GM19351 (cell line): ENCODE results near the gene STAT6.
"Not testable (repeated sequence)": the region's sequence is repeated elsewhere in the genome, so short reads cannot be mapped to it uniquely, and the experiment has no call there.

ENCODE experiments used
- ATAC-seq: cut with Tn5 transposase; IDR thresholded peaks from one replicate; pipeline ENCODE4 v1.9.1; 2021; ENCODE audit warnings: mild to moderate bottlenecking, moderate library complexity; ENCODE audit not compliant: unreplicated experiment

STAT6 gene

GRCh38 chr12:57089271-57090245 lies 21.6 kb downstream of the STAT6 start:
- no peak for ATAC-seq

DNA sequence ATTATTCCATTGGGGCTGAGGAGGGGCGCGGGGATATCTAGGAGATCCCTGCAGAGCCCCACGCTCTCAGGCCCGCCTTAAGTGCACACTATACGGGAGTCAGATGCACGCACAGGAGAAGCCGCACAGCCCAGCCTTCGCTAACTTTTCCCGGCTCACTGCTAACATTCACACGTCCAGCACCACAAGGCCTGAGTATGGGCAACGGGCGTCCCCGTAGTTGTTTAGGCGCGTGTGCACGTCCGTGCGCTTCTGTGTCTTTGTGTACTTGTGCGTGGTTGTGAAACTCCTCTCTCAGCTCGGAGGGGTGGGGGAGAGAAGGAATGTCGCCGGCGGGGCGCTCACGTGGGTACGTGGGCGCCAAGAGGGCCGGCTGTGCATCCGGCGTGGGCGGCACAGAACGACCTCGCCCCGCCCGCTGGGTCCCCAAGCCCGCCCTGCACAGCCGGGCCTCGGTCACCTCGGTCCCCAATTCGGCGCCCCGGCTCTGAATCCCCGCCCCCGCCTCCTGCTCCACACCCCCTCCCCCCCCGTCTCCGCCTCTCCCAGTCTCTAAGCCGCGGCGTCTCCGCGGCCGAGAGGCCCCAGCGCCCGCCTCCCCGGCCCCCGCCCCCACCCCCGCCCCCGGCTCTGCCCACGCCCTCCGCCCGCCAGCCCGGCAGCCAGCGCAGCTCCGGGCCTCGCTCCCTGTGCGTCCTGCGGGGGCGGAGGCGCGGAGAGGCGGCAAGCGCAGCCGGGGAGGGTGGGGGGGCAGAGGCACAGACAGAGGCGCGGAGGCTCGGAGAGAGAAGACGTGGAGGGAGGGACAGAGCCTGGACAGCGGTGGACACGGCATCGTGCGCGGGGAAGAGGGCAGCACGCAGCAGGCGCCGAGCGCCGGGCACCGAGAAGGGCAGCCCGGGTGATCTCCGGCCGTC lies 22.6 kb downstream of the STAT6 start, which contains the start of gene NAB2:
Gene NAB2 (plus strand): TSS at position 761 of the 917 bp plus-strand sequence. CDS start 158 bp downstream, outside the sequence.
- ATAC-seq = peak; percentile 53

DNA sequence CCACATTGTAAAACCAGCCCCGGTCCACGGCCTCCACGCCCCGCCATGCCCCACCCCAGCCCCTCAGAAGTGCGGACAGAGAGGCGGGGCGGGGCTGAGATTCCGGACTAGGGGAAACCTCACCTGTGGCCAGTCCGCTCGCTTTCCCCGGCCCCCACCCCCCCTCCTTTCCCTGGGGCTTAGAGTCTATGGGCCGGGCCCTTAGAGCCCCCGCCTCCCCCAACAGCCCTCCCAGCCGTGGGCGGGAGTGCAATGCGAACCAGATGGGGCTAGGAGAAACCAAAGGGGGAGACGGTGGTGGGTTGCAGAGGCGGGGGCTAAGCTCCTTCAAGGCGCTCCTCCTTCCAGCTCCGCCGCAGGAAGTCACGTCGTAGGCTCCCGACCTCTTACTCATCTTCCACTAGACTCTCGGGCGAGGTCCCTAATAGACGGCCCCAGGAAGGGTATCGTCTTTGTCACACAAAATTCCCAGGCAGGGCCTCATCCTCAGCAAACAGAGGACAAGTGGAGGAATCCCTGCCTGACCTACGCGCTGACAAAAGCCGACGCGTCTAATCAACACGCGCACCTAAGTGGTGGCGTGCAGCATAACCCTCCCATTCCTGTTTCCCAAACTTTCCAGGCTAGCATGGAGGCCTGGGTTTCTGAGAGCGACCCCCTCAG lies 23.3 kb downstream of the STAT6 start:
- peak; percentile 40 for ATAC-seq

- peak; percentile 29 for ATAC-seq
Observed at GRCh38 chr12:57087010-57087690, 24.0 kb downstream of the STAT6 start.

- ATAC-seq = no peak
Observed at GRCh38 chr12:57086493-57087009, 24.6 kb downstream of the STAT6 start.

- ATAC-seq = no peak
Observed at GRCh38 chr12:57085999-57086492, 25.1 kb downstream of the STAT6 start.

DNA sequence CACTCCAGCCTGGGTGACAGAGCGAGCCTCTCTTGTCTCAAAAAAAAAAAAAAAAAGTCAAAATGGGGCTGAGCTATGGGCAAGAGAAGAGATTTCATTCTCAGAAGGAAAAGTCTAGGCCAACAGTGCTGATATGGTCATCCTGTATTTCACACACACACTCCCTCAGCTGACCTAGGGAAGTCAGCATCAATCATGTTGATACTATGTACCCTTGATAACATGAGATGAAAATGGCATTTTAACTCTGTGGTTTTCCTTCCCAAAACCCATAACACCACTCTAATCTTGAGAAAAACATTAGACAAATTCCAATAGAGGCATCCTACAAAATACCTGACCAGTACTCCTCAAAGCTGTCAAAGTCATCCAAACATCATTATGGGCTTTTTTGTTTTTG lies 30.3 kb downstream of the STAT6 start:
- no peak for ATAC-seq

DNA sequence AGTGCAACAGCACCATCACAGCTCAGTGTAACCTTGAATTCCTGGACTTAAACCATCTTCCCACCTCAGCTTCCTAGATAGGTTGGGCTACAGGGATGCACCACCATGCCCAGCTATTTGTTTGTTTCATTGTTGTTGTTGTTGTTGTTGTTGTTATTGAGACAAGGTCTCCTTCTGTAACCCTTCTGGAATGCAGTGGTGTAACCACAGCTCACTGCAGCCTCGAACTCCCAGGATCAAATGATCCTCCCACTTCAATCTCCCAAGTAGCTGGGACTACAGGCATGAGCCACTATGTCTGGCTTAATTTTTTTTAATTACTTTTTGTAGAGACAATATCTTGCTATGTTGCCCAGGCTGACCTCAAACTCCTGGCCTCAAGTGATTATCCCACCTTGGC lies 31.3 kb downstream of the STAT6 start:
- no peak for ATAC-seq

- ATAC-seq = peak; percentile 95
Observed at GRCh38 chr12:57078519-57079404, 32.4 kb downstream of the STAT6 start, which contains the start of gene NEMP1. Gene NEMP1, minus strand, starts transcription at chr12:57078791. Its CDS starts 46 bp downstream, at chr12:57078745.

GRCh38 chr12:57073566-57074450 lies 37.4 kb downstream of the STAT6 start:
- ATAC-seq = not testable (repeated sequence)

- ATAC-seq = no peak
Observed at GRCh38 chr12:57072661-57073060, 38.5 kb downstream of the STAT6 start.

GRCh38 chr12:57069523-57069922 lies 41.6 kb downstream of the STAT6 start:
- peak; percentile 85 for ATAC-seq

GRCh38 chr12:57066245-57066644 lies 44.9 kb downstream of the STAT6 start:
- ATAC-seq = no peak

DNA sequence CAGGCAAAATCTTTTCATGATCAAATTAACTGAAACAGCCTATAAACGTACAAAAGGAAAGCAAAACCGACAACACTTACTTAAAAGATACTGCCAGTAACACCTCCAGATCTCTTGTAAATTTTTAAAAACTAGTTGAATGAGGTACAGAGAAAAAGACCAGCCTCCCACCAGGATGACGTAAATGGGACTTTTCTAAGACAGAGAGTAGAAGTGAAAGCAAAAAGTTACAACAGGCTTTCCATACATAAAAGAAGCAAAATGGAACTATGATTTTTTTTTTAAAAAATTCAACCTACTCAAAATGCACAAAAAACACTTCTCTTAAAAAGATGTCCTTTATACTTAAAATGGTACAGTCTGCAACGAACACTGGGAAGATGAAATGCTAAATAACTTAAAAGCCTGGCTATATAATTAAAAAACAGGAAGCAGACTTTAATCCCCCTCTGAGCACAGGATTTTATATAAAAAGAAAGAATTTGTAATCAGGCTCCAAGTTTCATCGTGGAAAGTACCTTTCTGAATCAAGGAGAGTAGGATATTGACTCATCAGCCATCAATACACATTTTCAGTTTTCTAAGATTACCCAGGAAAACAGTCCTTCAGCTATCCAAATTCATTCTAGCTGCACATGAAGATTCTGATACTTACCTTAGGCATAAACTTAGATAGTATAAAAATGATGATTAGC lies 47.0 kb downstream of the STAT6 start:
- peak; percentile 83 for ATAC-seq

GRCh38 chr12:57058454-57058853 lies 52.7 kb downstream of the STAT6 start:
- peak; percentile 45 for ATAC-seq

DNA sequence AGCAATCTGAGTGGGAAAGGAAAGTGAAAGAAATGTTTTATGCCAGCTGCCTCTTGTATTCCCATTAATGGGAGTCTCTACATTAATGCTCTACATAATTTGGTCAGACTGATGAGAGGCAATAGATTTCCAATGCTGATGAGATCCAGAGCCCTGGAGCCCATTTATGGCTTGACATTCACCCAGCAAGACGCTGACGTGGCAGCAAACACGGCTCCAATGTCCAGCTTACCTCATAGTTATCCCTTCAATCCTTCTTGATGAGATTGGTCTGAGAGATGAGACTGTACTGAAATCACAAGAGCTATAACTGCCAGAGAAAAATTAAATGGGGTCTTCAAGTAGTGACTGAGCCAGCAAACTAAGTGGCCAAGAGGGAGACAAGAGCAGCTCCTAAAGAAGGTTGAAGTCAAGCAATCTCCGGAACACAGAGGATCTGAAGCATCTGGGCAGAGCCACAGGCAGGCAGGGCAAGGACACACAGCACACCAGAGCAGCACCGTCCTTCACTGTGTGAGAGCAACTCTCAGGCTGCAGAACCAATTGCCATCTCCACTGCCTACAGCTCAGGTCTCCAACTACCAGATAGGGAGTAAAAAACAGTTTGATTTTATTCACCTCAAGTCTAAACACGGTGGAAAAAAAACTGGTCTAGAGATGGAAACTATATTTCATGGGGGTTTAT lies 54.0 kb downstream of the STAT6 start:
- no peak for ATAC-seq

- ATAC-seq = no peak
Observed at GRCh38 chr12:57055824-57056223, 55.3 kb downstream of the STAT6 start.
